Bronchial epithelial cell (primary cell): ENCODE measurements around the gene RAI14. TPM values are rescaled to one million over a fixed set of nuclear protein-coding genes. Genes with fewer than 3 reads are reported as not detected.

Source experiments
- DNase-seq: peaks from one replicate; pipeline ENCODE4 v3.0.0-alpha.2; 2010; ENCODE audit warnings: low read depth
- FAIRE-seq: peaks from 2 replicates; lab custom pipeline; 2011; peaks lifted over from hg19 to GRCh38; lab: Jason Lieb, UNC
- H3K27me3 ChIP-seq: 2 replicates; pipeline ENCODE4 v1.5.1; 2011; ENCODE audit warnings: low read length; ENCODE audit not compliant: control insufficient read depth, insufficient read depth
- H3K36me3 ChIP-seq: 2 replicates; pipeline ENCODE4 v1.5.1; 2011; ENCODE audit warnings: low read length; ENCODE audit not compliant: control insufficient read depth, insufficient read depth
- H3K4me3 ChIP-seq: 2 replicates; pipeline ENCODE4 v1.5.1; 2011; ENCODE audit warnings: mild to moderate bottlenecking, low read depth, low read length, control low read depth
- CTCF ChIP-seq: IDR thresholded peaks from 2 replicates; pipeline ENCODE4 v1.5.1; 2011; ENCODE audit warnings: mild to moderate bottlenecking, moderate library complexity, low read length, control low read depth, inconsistent platforms; ENCODE audit not compliant: insufficient read depth, severe bottlenecking
- total RNA-seq: library from RNA; depleted of rRNA; stranded (reverse); fragments of >200 nt; gene quantifications from 2 replicates; pipeline ENCODE4 v1.2.1, GENCODE V29; 2014

RAI14 gene
- total RNA-seq, 1 donor from 2014 or later, result 60.0 TPM

- Histone ChIP-seq H3K4me3 (no peak overlapping the region), H3K27me3 (no peaks in the 10 kb centered on the region), H3K36me3 (no peaks in the 10 kb centered on the region)
- DNase-seq (no peak), FAIRE-seq (no peak)
- no peak for TF ChIP-seq CTCF
Measured at GRCh38 chr5:34740389-34740806, 84.3 kb downstream of the RAI14 start.

- H3K27me3 ChIP-seq, result no peaks in the 10 kb centered on the region
- H3K4me3 ChIP-seq, result no peak overlapping the region
- no peaks in the 10 kb centered on the region for H3K36me3 ChIP-seq
- TF ChIP-seq CTCF, result no peak
- FAIRE-seq (no peak), DNase-seq (no peak)
Measured at GRCh38 chr5:34742061-34742460, 85.9 kb downstream of the RAI14 start.

- DNase-seq, result peak; percentile 12
- no peaks in the 10 kb centered on the region for H3K27me3 ChIP-seq
- no peak overlapping the region for H3K4me3 ChIP-seq
- FAIRE-seq, result no peak
- no peaks in the 10 kb centered on the region for H3K36me3 ChIP-seq
- no peak for TF ChIP-seq CTCF
Measured at GRCh38 chr5:34743878-34744277, 87.8 kb downstream of the RAI14 start.

GRCh38 chr5:34748431-34748830 lies 92.3 kb downstream of the RAI14 start:
- FAIRE-seq (no peak), DNase-seq (no peak)
- Histone ChIP-seq H3K36me3 (peaks cover 1% of the 10 kb centered on the region), H3K27me3 (no peaks in the 10 kb centered on the region), H3K4me3 (no peak overlapping the region)
- TF ChIP-seq CTCF, result no peak

- no peak for TF ChIP-seq CTCF
- no peak overlapping the region for H3K4me3 ChIP-seq
- peaks cover 1% of the 10 kb centered on the region for H3K36me3 ChIP-seq
- no peaks in the 10 kb centered on the region for H3K27me3 ChIP-seq
- FAIRE-seq, result no peak
- DNase-seq, result no peak
Measured at GRCh38 chr5:34749431-34749873, 93.3 kb downstream of the RAI14 start.

GRCh38 chr5:34750206-34750605 lies 94.1 kb downstream of the RAI14 start:
- no peak for DNase-seq
- peaks cover 1% of the 10 kb centered on the region for H3K36me3 ChIP-seq
- no peak overlapping the region for H3K4me3 ChIP-seq
- no peaks in the 10 kb centered on the region for H3K27me3 ChIP-seq
- no peak for FAIRE-seq
- no peak for TF ChIP-seq CTCF
